Stomach (tissue), 9 donors: ENCODE results near the gene TKFC. TPM values are rescaled to one million over a fixed set of nuclear protein-coding genes. Genes with fewer than 3 reads are reported as not detected.

Experiments
- DNase-seq, 2 donors: peaks; one replicate each; pipeline versions ENCODE4 v3.0.0 to v3.0.0-alpha.2; 2013 to 2019
- H3K27ac ChIP-seq, 5 donors: fragments of 200-600 bp in 4 of 5; sonication (generic) in 4 of 5; one replicate each; pipeline ENCODE4 v1.5.1; 2013 to 2019; ENCODE audit warnings: mild to moderate bottlenecking in 1 of 5, moderate library complexity in 1 of 5
- H3K27me3 ChIP-seq, 3 donors: fragments of 200-600 bp; sonication (generic); one replicate each; pipeline ENCODE4 v1.5.1; 2017 to 2019; ENCODE audit warnings: mixed run types in 1 of 3
- H3K36me3 ChIP-seq, 4 donors: fragments of 200-600 bp; sonication (generic); 1 replicate in 3 of 4; 2 replicates in 1 of 4; pipeline ENCODE4 v1.5.1; 2016 to 2019
- H3K4me1 ChIP-seq, 4 donors: fragments of 200-600 bp; sonication (generic); one replicate each; pipeline ENCODE4 v1.5.1; 2016 to 2019
- H3K4me3 ChIP-seq, 4 donors: fragments of 200-600 bp; sonication (generic) in 3 of 4; one replicate each; pipeline ENCODE4 v1.5.1; 2016 to 2019; ENCODE audit warnings: mild to moderate bottlenecking in 1 of 4
- H3K9me3 ChIP-seq, 4 donors: fragments of 200-600 bp; sonication (generic); one replicate each; pipeline ENCODE4 v1.5.1; 2016 to 2019
- EP300 ChIP-seq: sonication (generic); formaldehyde crosslinking; IDR thresholded peaks from one replicate; pipeline ENCODE4 v1.6.1; 2017; ENCODE audit warnings: antibody characterized with exemption
- POLR2A ChIP-seq, 4 donors: fragments of 450-650 bp; IDR thresholded peaks; one replicate each; pipeline ENCODE4 v1.6.1; 2016; ENCODE audit warnings: antibody characterized with exemption in 4 of 4, control low read depth in 2 of 4, mild to moderate bottlenecking in 1 of 4, moderate library complexity in 1 of 4
- POLR2AphosphoS5 ChIP-seq, 3 donors: sonication (generic); formaldehyde crosslinking; IDR thresholded peaks; one replicate each; pipeline ENCODE4 v1.6.1; 2016; ENCODE audit warnings: antibody characterized with exemption in 3 of 3
- WGBS, 5 donors: extraction: QIAGEN DNeasy Blood & Tissue Kit in 3 of 5; methylation state at CpG; one replicate each; pipeline versions ENCODE4 v1.1.5 to v1.1.7; 2013 to 2018; 5-methylcytosine and 5-hydroxymethylcytosine counted together
- intact Hi-C: fragments of 100-400 bp; cut with DNase I; formaldehyde crosslinking; loops from one replicate; pipeline ENCODE4 v1.15.1; 2023; ENCODE audit warnings: low total_unique reads
- polyA plus RNA-seq, 3 donors: library from polyadenylated mRNA; stranded (reverse); fragments of 200-250 nt; gene quantifications; one replicate each; pipeline ENCODE4 v1.2.3, GENCODE V29; 2013
- total RNA-seq, 5 donors: library from RNA; depleted of rRNA; stranded (reverse); fragments of >200 nt; gene quantifications; one replicate each; pipeline versions ENCODE4 v1.1.0 to v1.2.3, GENCODE V29; 2014 to 2016
- TF ChIP-seq, protein P1 (sequence below), 7 experiments: fragments of 450-650 bp in 4 of 7; fragments of 200-600 bp in 3 of 7; sonication (generic) in 3 of 7; IDR thresholded peaks; one replicate each; pipeline ENCODE4 v1.5.1; 2016 to 2019; ENCODE audit warnings: antibody characterized with exemption in 7 of 7, control low read depth in 2 of 7, mild to moderate bottlenecking in 1 of 7
- donor health status: healthy with polysubstance abuse.
- donor health status: Bipolar disorder and iron deficiency.
- donor health status: healthy.

The TKFC gene
- total and polyA plus RNA-seq, 8 donors = 20.6 to 136 (median 42.1) TPM

DNA sequence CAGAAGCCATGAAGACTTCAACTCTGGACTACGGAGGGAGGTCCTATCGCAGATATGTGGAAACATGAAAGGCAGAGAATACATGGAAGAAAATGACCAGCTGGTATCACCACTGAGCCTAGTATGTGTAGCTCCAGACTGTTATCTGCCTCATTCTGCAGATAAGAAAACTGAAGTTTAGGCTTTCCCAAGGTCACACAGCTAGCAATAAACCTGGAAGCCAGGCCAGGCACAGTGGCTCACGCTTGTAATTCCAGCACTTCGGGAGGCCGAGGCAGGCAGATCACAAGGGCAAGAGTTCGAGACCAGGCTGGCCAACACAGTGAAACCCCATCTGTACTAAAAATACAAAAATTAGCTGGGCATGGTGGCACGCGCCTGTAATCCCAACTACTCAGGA, 22.3 kb upstream of the TKFC start:
- 62 to 85% (median 65%) methylated on average over 8 of the region's 8 CpGs for WGBS, 5 donors
- TF ChIP-seq, protein P1, sequence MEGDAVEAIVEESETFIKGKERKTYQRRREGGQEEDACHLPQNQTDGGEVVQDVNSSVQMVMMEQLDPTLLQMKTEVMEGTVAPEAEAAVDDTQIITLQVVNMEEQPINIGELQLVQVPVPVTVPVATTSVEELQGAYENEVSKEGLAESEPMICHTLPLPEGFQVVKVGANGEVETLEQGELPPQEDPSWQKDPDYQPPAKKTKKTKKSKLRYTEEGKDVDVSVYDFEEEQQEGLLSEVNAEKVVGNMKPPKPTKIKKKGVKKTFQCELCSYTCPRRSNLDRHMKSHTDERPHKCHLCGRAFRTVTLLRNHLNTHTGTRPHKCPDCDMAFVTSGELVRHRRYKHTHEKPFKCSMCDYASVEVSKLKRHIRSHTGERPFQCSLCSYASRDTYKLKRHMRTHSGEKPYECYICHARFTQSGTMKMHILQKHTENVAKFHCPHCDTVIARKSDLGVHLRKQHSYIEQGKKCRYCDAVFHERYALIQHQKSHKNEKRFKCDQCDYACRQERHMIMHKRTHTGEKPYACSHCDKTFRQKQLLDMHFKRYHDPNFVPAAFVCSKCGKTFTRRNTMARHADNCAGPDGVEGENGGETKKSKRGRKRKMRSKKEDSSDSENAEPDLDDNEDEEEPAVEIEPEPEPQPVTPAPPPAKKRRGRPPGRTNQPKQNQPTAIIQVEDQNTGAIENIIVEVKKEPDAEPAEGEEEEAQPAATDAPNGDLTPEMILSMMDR (IDR thresholded peaks at IDR 0.05) = no peak
- TF ChIP-seq POLR2AphosphoS5 (IDR thresholded peaks at IDR 0.05) = no peak
- TF ChIP-seq POLR2A (IDR thresholded peaks at IDR 0.05) = no peak
- H3K9me3 ChIP-seq = no peaks in the 10 kb centered on the region
- H3K4me1 ChIP-seq = no peaks in the 10 kb centered on the region
- H3K27ac ChIP-seq = no peak overlapping the region
- no peaks in the 10 kb centered on the region for H3K27me3 ChIP-seq
- peaks cover 97 to 100% (median 100%) of the 10 kb centered on the region in 4 donors for H3K36me3 ChIP-seq
- intact Hi-C loops = no loop called here
- H3K4me3 ChIP-seq = no peak overlapping the region
- no peak for DNase-seq

DNA sequence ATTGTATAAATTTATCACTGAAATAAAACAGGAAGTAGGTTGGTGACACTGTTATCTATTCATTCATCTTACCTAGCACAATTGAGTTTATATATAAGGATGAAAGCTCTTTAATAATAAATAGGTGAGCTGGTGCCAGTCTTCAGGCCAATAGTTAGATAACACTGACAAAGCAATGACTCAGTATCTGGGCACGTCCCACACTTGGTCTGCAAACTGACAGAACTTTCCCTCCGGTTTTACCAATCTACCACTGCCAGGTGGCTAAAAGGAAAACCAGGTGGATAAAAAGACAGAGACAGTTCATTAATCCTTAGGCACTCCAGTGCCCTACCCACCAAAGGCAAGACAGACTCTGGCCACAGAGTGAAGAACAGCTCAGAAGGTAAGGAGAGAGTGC, 17.8 kb upstream of the TKFC start:
- 39 to 63% (median 49%) methylated on average over 2 of the region's 2 CpGs for WGBS, 5 donors
- TF ChIP-seq POLR2AphosphoS5 (IDR thresholded peaks at IDR 0.05) (no peak), EP300 (no peak), POLR2A (IDR thresholded peaks at IDR 0.05) (no peak)
- TF ChIP-seq, protein P1 (IDR thresholded peaks at IDR 0.05) = no peak
- Histone ChIP-seq H3K9me3 (no peaks in the 10 kb centered on the region), H3K4me3 (no peak overlapping the region), H3K36me3 (peaks cover 87 to 100% (median 99%) of the 10 kb centered on the region in 4 donors), H3K27me3 (no peaks in the 10 kb centered on the region), H3K27ac (no peak overlapping the region), H3K4me1 (no peaks in the 10 kb centered on the region)
- DNase-seq = no peak
- intact Hi-C loops = no loop called here

DNA sequence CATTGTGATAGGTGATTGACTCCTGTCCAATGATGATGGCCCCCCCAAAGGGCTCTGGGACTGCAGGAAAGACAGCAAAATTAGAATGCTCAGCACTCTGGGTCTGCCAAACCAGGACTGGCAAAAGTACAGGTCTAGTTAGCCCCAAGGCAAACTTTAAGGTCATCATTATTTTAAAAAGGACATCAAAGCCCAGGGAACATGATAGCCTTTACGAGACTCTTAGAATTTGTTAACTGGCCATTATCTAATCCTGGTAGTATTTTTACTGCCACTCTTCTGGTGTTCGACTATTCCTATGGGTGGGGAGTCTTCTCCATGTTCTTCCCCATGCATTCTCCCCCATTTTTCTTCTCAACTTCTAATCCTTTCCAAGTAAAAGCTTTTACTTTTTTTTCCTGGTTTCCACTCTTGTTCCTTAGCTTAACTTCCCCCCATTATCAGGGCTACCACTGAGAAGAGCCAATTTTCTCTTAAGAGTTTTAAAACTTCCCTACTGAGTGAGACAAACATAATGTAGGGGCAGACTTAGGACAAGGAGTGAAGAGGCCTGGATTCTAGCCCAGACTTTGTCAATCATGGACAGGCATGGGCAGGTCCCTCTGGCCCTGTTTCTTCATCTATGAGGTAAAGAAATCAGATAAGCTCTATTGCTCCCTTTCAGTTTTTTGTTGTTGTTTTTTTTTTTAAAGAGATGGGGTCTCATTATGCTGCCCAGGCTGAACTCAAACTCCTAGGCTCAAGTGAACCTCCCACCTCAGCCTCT, 7.2 kb upstream of the TKFC start:
- DNase-seq = no peak
- 45 to 82% (median 65%) methylated on average over 2 of the region's 2 CpGs for WGBS, 5 donors
- peaks cover 2 to 18% (median 9%) of the 10 kb centered on the region in 4 donors for H3K4me1 ChIP-seq
- no peaks in the 10 kb centered on the region for H3K27me3 ChIP-seq
- H3K4me3 ChIP-seq = no peak overlapping the region
- H3K9me3 ChIP-seq = no peaks in the 10 kb centered on the region
- peaks cover 82 to 94% (median 92%) of the 10 kb centered on the region in 4 donors for H3K36me3 ChIP-seq
- intact Hi-C loops = no loop called here
- H3K27ac ChIP-seq = no peak overlapping the region
- TF ChIP-seq POLR2AphosphoS5 (IDR thresholded peaks at IDR 0.05) = no peak
- TF ChIP-seq POLR2A (IDR thresholded peaks at IDR 0.05) = no peak
- TF ChIP-seq EP300 = no peak
- TF ChIP-seq, protein P1 (IDR thresholded peaks at IDR 0.05) = no peak

DNA sequence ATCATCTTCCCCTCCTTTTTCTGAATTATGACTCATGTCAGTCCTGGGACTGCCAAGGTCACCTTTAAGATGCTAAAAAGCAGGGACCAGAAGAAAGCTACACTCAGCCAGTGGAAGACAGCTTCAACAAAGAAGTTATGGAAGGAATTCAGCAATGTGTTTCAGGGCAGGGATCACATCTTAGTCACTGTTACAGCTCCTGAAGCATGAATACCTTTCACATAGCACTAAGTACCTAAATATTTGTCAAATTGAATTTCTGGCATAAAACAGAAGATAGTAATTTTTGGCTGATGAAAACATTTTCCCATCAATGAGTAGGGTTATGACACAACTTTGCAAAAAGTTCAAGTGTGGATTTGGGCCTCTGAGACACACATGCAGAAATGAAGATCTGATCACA, 5.4 kb upstream of the TKFC start:
- no peak for DNase-seq
- intact Hi-C loops = no loop called here
- Histone ChIP-seq H3K36me3 (peaks cover 64 to 75% (median 74%) of the 10 kb centered on the region in 4 donors), H3K4me3 (no peak overlapping the region), H3K27ac (no peak overlapping the region), H3K4me1 (peaks cover 14 to 35% (median 24%) of the 10 kb centered on the region in 4 donors), H3K27me3 (no peaks in the 10 kb centered on the region), H3K9me3 (no peaks in the 10 kb centered on the region)
- TF ChIP-seq EP300 = no peak
- TF ChIP-seq, protein P1 (IDR thresholded peaks at IDR 0.05) = no peak
- TF ChIP-seq POLR2AphosphoS5 (IDR thresholded peaks at IDR 0.05) = no peak
- TF ChIP-seq POLR2A (IDR thresholded peaks at IDR 0.05) = no peak
